GM06990 (cell line): Measurements from ENCODE around the gene PAPPA.
A peak's percentile ranks its signal among the peaks of the same experiment; 100 is the strongest.

ENCODE experiments used
- DNase-seq: peaks from one replicate; pipeline ENCODE4 v3.0.0-alpha.2; 2011; ENCODE audit not compliant: insufficient read length; ENCODE audit errors: extremely low read depth
- H3K27me3 ChIP-seq: replicated peaks from 2 replicates; pipeline ENCODE4 v1.6.0; 2011; ENCODE audit warnings: low read length; ENCODE audit not compliant: control insufficient read depth, insufficient read depth
- H3K36me3 ChIP-seq: 2 replicates; pipeline ENCODE4 v1.5.1; 2011; ENCODE audit warnings: low read length; ENCODE audit not compliant: control insufficient read depth, insufficient read depth
- H3K4me3 ChIP-seq: replicated peaks from 2 replicates; pipeline ENCODE4 v1.5.1; 2011; ENCODE audit warnings: low read depth, mild to moderate bottlenecking, control low read depth, low read length
- TF ChIP-seq, protein P1 (sequence below): IDR thresholded peaks from 2 replicates; pipeline ENCODE4 v1.5.1; 2011; ENCODE audit warnings: low read length, control low read depth, mild to moderate bottlenecking, inconsistent platforms; ENCODE audit not compliant: insufficient read depth, poor library complexity, severe bottlenecking

PAPPA gene

DNA sequence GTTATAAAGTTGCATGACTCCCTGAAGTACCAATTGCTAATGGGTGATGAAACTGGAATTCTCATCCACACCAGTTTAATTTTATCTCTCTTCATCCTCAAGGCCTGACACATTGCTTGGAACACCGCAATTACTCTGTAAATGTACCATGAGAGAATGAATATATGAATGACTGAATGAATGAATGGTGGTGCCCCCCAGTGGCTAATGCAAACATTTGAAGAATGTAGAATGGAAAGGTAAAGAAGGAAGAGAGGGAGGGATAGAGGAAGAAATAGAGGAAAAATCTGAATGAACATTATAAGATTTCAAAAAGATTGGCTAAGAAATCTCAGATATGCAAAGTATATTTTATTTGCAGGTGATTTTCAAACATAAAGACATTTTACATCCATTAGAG is 13.1 kb downstream of the PAPPA start:
- Histone ChIP-seq H3K4me3 (no peak overlapping the region), H3K36me3 (no peaks in the 10 kb centered on the region), H3K27me3 (no peaks in the 10 kb centered on the region; the same call in 1 of the 2 replicates)
- DNase-seq, result no peak
- TF ChIP-seq, protein P1, sequence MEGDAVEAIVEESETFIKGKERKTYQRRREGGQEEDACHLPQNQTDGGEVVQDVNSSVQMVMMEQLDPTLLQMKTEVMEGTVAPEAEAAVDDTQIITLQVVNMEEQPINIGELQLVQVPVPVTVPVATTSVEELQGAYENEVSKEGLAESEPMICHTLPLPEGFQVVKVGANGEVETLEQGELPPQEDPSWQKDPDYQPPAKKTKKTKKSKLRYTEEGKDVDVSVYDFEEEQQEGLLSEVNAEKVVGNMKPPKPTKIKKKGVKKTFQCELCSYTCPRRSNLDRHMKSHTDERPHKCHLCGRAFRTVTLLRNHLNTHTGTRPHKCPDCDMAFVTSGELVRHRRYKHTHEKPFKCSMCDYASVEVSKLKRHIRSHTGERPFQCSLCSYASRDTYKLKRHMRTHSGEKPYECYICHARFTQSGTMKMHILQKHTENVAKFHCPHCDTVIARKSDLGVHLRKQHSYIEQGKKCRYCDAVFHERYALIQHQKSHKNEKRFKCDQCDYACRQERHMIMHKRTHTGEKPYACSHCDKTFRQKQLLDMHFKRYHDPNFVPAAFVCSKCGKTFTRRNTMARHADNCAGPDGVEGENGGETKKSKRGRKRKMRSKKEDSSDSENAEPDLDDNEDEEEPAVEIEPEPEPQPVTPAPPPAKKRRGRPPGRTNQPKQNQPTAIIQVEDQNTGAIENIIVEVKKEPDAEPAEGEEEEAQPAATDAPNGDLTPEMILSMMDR, result peak; percentile 39

- no peaks in the 10 kb centered on the region for H3K36me3 ChIP-seq
- no peak for DNase-seq
- H3K27me3 ChIP-seq, result no peaks in the 10 kb centered on the region; the same call in 1 of the 2 replicates
- no peak overlapping the region for H3K4me3 ChIP-seq
- TF ChIP-seq, protein P1, result no peak
These were observed 14.6 kb downstream of the PAPPA start for GRCh38 chr9:116168231-116168630.

DNA sequence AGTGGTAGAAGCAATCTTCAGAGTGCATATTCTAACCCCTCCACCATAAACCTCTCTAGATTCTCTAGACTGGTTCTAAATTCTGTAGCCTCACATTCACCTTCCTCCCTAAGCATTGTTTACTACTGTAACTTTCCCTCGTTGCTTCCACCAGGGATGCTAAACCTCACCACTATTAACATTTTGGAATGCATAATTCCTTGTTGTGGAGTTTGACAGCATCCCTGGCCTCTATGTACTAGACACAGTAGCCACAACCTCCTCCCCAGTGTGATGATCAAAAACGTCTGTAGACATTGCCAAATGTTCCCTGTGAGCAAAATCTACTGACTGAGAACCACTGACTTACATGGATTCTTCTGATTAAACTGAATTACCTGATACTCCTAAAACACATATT is 18.6 kb downstream of the PAPPA start:
- no peak for DNase-seq
- no peaks in the 10 kb centered on the region; the same call in 1 of the 2 replicates for H3K27me3 ChIP-seq
- no peak overlapping the region for H3K4me3 ChIP-seq
- no peaks in the 10 kb centered on the region for H3K36me3 ChIP-seq
- TF ChIP-seq, protein P1, result no peak

DNA sequence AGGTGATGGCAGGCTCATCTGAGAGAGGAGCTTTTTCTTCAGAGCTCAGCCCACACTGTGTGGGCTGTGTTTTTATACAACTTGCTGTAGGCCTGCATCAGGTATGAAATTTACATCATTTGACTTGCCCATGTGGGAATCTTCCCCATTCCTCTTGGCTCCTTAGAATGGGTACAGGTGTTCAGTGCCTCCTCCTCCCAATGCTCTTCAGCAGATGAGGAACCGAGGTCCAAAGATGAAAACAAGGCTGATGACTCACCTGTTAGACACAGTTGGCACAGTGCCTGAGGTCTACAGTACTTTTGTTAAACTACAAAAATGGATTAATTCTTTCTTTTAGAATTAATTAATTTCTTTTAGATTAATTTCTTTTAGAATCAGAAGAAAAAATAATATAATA is 20.8 kb downstream of the PAPPA start:
- DNase-seq, result no peak
- TF ChIP-seq, protein P1, result no peak
- no peaks in the 10 kb centered on the region; the same call in 1 of the 2 replicates for H3K27me3 ChIP-seq
- H3K36me3 ChIP-seq, result no peaks in the 10 kb centered on the region
- no peak overlapping the region for H3K4me3 ChIP-seq

DNA sequence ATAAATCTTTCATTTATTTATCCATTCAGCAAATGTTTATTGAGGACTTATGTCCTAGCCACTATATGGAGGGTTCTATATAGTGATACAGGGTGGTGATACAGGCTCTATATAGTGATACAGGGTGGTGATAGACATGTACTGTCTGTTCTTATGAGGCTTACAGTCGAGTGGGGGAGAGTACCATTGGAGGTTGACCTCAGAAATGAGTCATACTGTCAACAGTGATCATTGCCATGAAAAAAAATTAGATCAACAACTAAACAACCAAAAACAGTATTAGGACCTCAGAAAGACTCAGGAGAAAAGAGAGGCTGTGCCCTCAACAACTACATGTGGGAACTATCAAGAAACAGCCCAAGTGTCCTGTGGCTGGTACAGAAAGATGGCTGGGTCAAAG is 22.0 kb downstream of the PAPPA start:
- TF ChIP-seq, protein P1, result no peak
- Histone ChIP-seq H3K36me3 (no peaks in the 10 kb centered on the region), H3K27me3 (no peaks in the 10 kb centered on the region; the same call in 1 of the 2 replicates), H3K4me3 (no peak overlapping the region)
- no peak for DNase-seq
